ENCODE measurements around the gene ELOVL2. TPM values are rescaled to one million over a fixed set of nuclear protein-coding genes. Genes with fewer than 3 reads are reported as not detected.

Gene ELOVL2
- total and polyA plus RNA-seq, 10 of the 15 experiments (the other 5 are each of a cell fraction or from before 2014, with no cell fraction given): 0.01 to 0.03 TPM; not detected in 8

DNA sequence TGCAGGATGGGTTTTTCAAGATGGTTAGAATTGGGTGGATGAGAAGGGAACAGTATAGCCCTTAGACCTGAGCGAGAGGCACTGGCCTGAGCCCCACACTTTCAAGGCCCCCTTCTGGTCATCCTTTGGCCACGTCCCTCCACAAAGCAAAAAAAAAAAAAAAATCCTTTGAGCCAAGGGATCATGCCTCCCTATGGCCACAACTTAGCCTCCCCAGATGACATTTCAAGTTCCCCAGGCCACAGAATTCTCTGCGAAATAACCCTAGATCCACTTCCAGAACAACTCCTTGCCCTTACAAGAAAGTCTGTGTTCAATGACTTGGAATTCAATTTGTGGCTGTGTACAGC, 30.4 kb downstream of the ELOVL2 start (continued):
- TF ChIP-seq, protein P1, sequence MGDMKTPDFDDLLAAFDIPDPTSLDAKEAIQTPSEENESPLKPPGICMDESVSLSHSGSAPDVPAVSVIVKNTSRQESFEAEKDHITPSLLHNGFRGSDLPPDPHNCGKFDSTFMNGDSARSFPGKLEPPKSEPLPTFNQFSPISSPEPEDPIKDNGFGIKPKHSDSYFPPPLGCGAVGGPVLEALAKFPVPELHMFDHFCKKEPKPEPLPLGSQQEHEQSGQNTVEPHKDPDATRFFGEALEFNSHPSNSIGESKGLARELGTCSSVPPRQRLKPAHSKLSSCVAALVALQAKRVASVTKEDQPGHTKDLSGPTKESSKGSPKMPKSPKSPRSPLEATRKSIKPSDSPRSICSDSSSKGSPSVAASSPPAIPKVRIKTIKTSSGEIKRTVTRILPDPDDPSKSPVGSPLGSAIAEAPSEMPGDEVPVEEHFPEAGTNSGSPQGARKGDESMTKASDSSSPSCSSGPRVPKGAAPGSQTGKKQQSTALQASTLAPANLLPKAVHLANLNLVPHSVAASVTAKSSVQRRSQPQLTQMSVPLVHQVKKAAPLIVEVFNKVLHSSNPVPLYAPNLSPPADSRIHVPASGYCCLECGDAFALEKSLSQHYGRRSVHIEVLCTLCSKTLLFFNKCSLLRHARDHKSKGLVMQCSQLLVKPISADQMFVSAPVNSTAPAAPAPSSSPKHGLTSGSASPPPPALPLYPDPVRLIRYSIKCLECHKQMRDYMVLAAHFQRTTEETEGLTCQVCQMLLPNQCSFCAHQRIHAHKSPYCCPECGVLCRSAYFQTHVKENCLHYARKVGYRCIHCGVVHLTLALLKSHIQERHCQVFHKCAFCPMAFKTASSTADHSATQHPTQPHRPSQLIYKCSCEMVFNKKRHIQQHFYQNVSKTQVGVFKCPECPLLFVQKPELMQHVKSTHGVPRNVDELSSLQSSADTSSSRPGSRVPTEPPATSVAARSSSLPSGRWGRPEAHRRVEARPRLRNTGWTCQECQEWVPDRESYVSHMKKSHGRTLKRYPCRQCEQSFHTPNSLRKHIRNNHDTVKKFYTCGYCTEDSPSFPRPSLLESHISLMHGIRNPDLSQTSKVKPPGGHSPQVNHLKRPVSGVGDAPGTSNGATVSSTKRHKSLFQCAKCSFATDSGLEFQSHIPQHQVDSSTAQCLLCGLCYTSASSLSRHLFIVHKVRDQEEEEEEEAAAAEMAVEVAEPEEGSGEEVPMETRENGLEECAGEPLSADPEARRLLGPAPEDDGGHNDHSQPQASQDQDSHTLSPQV (IDR thresholded peaks at IDR 0.05): no peak
- TF ChIP-seq CBX3 (IDR thresholded peaks at IDR 0.05; ENCODE audit: borderline replicate concordance, low read depth): no peak
- TF ChIP-seq HDAC2 (IDR thresholded peaks at IDR 0.05): no peak
- TF ChIP-seq, protein P2, sequence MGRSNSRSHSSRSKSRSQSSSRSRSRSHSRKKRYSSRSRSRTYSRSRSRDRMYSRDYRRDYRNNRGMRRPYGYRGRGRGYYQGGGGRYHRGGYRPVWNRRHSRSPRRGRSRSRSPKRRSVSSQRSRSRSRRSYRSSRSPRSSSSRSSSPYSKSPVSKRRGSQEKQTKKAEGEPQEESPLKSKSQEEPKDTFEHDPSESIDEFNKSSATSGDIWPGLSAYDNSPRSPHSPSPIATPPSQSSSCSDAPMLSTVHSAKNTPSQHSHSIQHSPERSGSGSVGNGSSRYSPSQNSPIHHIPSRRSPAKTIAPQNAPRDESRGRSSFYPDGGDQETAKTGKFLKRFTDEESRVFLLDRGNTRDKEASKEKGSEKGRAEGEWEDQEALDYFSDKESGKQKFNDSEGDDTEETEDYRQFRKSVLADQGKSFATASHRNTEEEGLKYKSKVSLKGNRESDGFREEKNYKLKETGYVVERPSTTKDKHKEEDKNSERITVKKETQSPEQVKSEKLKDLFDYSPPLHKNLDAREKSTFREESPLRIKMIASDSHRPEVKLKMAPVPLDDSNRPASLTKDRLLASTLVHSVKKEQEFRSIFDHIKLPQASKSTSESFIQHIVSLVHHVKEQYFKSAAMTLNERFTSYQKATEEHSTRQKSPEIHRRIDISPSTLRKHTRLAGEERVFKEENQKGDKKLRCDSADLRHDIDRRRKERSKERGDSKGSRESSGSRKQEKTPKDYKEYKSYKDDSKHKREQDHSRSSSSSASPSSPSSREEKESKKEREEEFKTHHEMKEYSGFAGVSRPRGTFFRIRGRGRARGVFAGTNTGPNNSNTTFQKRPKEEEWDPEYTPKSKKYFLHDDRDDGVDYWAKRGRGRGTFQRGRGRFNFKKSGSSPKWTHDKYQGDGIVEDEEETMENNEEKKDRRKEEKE (IDR thresholded peaks at IDR 0.05): no peak
- no peak for TF ChIP-seq POLR2AphosphoS5 (IDR thresholded peaks at IDR 0.05; ENCODE audit: low read length)
- no peak for TF ChIP-seq POU2F2 (IDR thresholded peaks at IDR 0.05; ENCODE audit: borderline replicate concordance, low read depth, low read length)
- no peak for TF ChIP-seq DPF2 (IDR thresholded peaks at IDR 0.05)

All from GM12878 (cell line).